LoVo (cell line): ENCODE data around the gene CRIM1.
"Not testable (repeated sequence)": the region's sequence is repeated elsewhere in the genome, so short reads cannot be mapped to it uniquely, and the experiment has no call there.

Experiments used
- DNase-seq: peaks from one replicate; pipeline ENCODE4 v3.0.0-alpha.2; 2016; ENCODE audit warnings: low spot score

Gene CRIM1

GRCh38 chr2:36354811-36355150 is 797 bp upstream of the CRIM1 start:
- DNase-seq: no peak

GRCh38 chr2:36355890-36356297 is 316 bp downstream of the CRIM1 start:
- DNase-seq: no peak

- DNase-seq: no peak
Measured at GRCh38 chr2:36356298-36356989, 866 bp downstream of the CRIM1 start.

- DNase-seq: peak; percentile 61
Measured at GRCh38 chr2:36356990-36357846, 1.6 kb downstream of the CRIM1 start.

GRCh38 chr2:36357847-36358659 is 2.5 kb downstream of the CRIM1 start:
- peak; percentile 57 for DNase-seq

GRCh38 chr2:36359067-36359466 is 3.5 kb downstream of the CRIM1 start:
- no peak for DNase-seq

- no peak for DNase-seq
Measured at GRCh38 chr2:36360063-36360462, 4.5 kb downstream of the CRIM1 start.

GRCh38 chr2:36360834-36361233 is 5.3 kb downstream of the CRIM1 start:
- no peak for DNase-seq

- no peak for DNase-seq
Measured at GRCh38 chr2:36361396-36361795, 5.8 kb downstream of the CRIM1 start.

GRCh38 chr2:36362291-36362690 is 6.7 kb downstream of the CRIM1 start:
- DNase-seq: no peak

GRCh38 chr2:36363085-36363484 is 7.5 kb downstream of the CRIM1 start:
- not testable (repeated sequence) for DNase-seq

- no peak for DNase-seq
Measured at GRCh38 chr2:36366491-36367120, 11.0 kb downstream of the CRIM1 start.

GRCh38 chr2:36367486-36367885 is 11.9 kb downstream of the CRIM1 start:
- DNase-seq: no peak

- no peak for DNase-seq
Measured at GRCh38 chr2:36367895-36368353, 12.3 kb downstream of the CRIM1 start.

- no peak for DNase-seq
Measured at GRCh38 chr2:36368438-36368837, 12.9 kb downstream of the CRIM1 start.

- no peak for DNase-seq
Measured at GRCh38 chr2:36369163-36369562, 13.6 kb downstream of the CRIM1 start.

GRCh38 chr2:36369716-36370115 is 14.1 kb downstream of the CRIM1 start:
- no peak for DNase-seq

GRCh38 chr2:36370281-36370680 is 14.7 kb downstream of the CRIM1 start:
- no peak for DNase-seq

- peak; percentile 24 for DNase-seq
Measured at GRCh38 chr2:36371070-36371874, 15.7 kb downstream of the CRIM1 start.

GRCh38 chr2:36371928-36372391 is 16.4 kb downstream of the CRIM1 start:
- peak; percentile 57 for DNase-seq
